GM10266 (cell line): ENCODE data around the gene DDX10.

Source experiments
- DNase-seq: peaks from one replicate; pipeline ENCODE4 v3.0.0; 2012; ENCODE audit errors: extremely low spot score
- CTCF ChIP-seq: IDR thresholded peaks from 2 replicates; pipeline ENCODE4 v1.5.1; 2012; ENCODE audit warnings: mild to moderate bottlenecking, low read depth; ENCODE audit not compliant: control insufficient read depth, insufficient read depth; ENCODE audit errors: missing control alignments

DDX10 gene

GRCh38 chr11:108754901-108755625 lies 90.2 kb downstream of the DDX10 start:
- TF ChIP-seq CTCF: no peak
- no peak for DNase-seq

DNA sequence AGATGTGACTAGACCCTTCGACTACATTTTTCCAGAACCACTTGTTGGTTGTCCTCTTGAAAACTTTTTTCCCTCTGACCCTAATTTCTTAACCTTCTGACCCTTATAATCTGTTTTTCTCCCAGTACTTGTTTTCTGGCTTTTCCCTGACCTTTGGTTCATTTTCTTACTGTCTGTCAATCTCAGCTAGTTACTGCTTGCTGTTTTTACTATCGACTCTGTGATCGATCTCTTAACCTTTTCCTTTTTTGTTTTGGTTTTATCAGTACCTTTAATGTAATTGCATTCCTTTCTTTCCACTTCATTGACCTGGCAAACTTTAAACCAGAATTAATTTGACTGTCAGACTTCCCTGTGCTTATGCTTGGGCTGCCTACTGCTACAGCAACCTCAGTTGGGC lies 92.8 kb downstream of the DDX10 start:
- no peak for TF ChIP-seq CTCF
- no peak for DNase-seq

DNA sequence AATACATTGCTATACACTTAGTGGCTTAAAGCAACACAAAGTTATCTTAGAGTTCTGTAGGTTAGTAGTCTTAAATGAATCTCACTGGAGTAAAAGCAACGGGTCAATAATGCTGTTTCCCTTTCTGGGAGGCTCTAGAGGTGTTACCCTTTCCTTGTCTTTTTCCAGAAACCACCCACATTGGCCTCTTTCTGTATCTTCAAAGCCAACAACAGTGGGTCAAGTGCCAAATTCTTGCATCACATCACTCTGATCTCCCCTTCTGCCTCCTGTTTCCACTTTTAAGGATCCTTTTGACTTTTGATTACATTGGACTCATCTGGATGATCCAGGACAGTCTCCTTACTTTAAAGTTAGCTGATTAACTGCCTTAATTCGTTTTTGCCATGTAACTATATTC lies 93.6 kb downstream of the DDX10 start:
- no peak for TF ChIP-seq CTCF
- no peak for DNase-seq

GRCh38 chr11:108766596-108767173 lies 101.8 kb downstream of the DDX10 start:
- no peak for TF ChIP-seq CTCF
- DNase-seq: no peak

GRCh38 chr11:108768370-108768769 lies 103.5 kb downstream of the DDX10 start:
- no peak for TF ChIP-seq CTCF
- DNase-seq: no peak

DNA sequence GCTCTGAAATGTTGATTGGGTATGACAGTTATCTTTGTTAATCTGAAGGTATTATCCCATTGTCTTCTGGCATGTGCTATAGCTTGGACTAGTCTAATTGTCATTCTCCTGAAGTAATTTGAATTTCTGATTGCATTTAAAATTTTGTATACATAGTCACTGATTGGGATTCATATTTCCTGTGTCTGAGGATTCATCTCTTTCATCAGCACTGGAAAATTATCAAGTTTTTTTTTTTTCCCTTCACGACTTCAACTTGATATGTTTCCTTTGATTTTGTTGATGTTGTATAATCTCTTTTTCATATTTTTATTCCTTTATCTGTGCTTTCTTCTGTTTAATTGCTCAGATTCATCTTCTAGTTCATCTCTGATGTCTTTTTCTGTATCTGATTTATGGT lies 104.1 kb downstream of the DDX10 start:
- no peak for DNase-seq
- TF ChIP-seq CTCF: no peak

GRCh38 chr11:108774037-108774730 lies 109.3 kb downstream of the DDX10 start:
- TF ChIP-seq CTCF: no peak
- DNase-seq: no peak
